Gastrocnemius medialis (tissue), 4 donors: Measurements from ENCODE around the gene KDM3A. TPM values are rescaled to one million over a fixed set of nuclear protein-coding genes. Genes with fewer than 3 reads are reported as not detected.

Experiments used
- ATAC-seq, 2 donors: fragments of 150-250 bp; one replicate each; pipeline ENCODE4 v1.9.1; 2016
- DNase-seq, 2 donors: peaks; one replicate each; pipeline ENCODE4 v3.0.0-alpha.2; 2019
- H3K27ac ChIP-seq, 4 donors: fragments of 200-600 bp; sonication (generic); 1 replicate in 1 of 4; 2 replicates in 3 of 4; pipeline ENCODE4 v1.5.1; 2016 to 2018; ENCODE audit warnings: mild to moderate bottlenecking in 2 of 4, moderate library complexity in 1 of 4
- H3K27me3 ChIP-seq, 3 donors: fragments of 200-600 bp; sonication (generic) in 2 of 3; 1 replicate in 1 of 3; 2 replicates in 2 of 3; pipeline versions ENCODE4 v1.5.1 to v1.6.0; 2016 to 2019; ENCODE audit warnings: mild to moderate bottlenecking in 1 of 3, moderate library complexity in 1 of 3
- H3K36me3 ChIP-seq, 2 donors: fragments of 200-600 bp; sonication (generic) in 1 of 2; one replicate each; pipeline ENCODE4 v1.5.1; 2017 to 2018
- H3K4me1 ChIP-seq, 2 donors: fragments of 200-600 bp; sonication (generic) in 1 of 2; one replicate each; pipeline ENCODE4 v1.5.1; 2016 to 2017; ENCODE audit warnings: mild to moderate bottlenecking in 2 of 2
- H3K4me3 ChIP-seq, 4 donors: fragments of 200-600 bp; sonication (generic) in 3 of 4; 1 replicate in 1 of 4; 2 replicates in 3 of 4; pipeline ENCODE4 v1.5.1; 2016 to 2019; ENCODE audit warnings: mild to moderate bottlenecking in 2 of 4
- H3K9me3 ChIP-seq, 3 donors: fragments of 200-600 bp; sonication (generic) in 2 of 3; 1 replicate in 1 of 3; 2 replicates in 2 of 3; pipeline ENCODE4 v1.5.1; 2016 to 2019
- CTCF ChIP-seq, 5 experiments: fragments of 450-650 bp in 3 of 5; fragments of 200-600 bp in 2 of 5; sonication (generic) in 2 of 5; IDR thresholded peaks in 4 of 5; conservative IDR thresholded peaks in 1 of 5; 1 replicate in 4 of 5; 2 replicates in 1 of 5; pipeline ENCODE4 v1.5.1; 2016 to 2019; ENCODE audit warnings: antibody characterized with exemption in 5 of 5, mild to moderate bottlenecking in 3 of 5, moderate library complexity in 3 of 5
- POLR2A ChIP-seq, 2 donors: fragments of 450-650 bp; IDR thresholded peaks; one replicate each; pipeline ENCODE4 v1.6.1; 2017; ENCODE audit warnings: antibody characterized with exemption in 2 of 2, mild to moderate bottlenecking in 2 of 2, moderate library complexity in 2 of 2
- in situ Hi-C, 4 donors: fragments of 200-750 bp; cut with MboI; loops; one replicate each; pipeline versions ENCODE4 v1.15.0 to v1.8.0; 2017; ENCODE audit warnings: low sequenced_read_pairs in 4 of 4
- intact Hi-C: fragments of 100-400 bp; cut with DNase I; formaldehyde crosslinking; loops from one replicate; pipeline ENCODE4 v1.15.1; 2023; ENCODE audit warnings: low total_unique reads
- total RNA-seq, 4 donors: library from RNA; depleted of rRNA; stranded (reverse); fragments of >200 nt; gene quantifications; one replicate each; pipeline versions ENCODE4 v1.1.0 to v1.2.3, GENCODE V29; 2016

KDM3A gene
- total RNA-seq, 4 donors from 2014 or later = 20.7 to 36.8 (median 26.1) TPM

GRCh38 chr2:86533589-86533988 is 92.4 kb downstream of the KDM3A start:
- in situ Hi-C loops = no loop called here
- DNase-seq (no peak), ATAC-seq (no peak)
- Histone ChIP-seq H3K27me3 (no peaks in the 10 kb centered on the region), H3K36me3 (peaks cover 0 to 6% of the 10 kb centered on the region in 2 donors), H3K27ac (no peak overlapping the region), H3K4me3 (no peak overlapping the region), H3K9me3 (no peaks in the 10 kb centered on the region), H3K4me1 (no peaks in the 10 kb centered on the region)
- TF ChIP-seq POLR2A (IDR thresholded peaks at IDR 0.05) (no peak), CTCF (IDR thresholded peaks at IDR 0.05 in 4 of 5, conservative IDR thresholded peaks at IDR 0.05 in 1 of 5) (no peak)
- intact Hi-C loops = no loop called here

DNA sequence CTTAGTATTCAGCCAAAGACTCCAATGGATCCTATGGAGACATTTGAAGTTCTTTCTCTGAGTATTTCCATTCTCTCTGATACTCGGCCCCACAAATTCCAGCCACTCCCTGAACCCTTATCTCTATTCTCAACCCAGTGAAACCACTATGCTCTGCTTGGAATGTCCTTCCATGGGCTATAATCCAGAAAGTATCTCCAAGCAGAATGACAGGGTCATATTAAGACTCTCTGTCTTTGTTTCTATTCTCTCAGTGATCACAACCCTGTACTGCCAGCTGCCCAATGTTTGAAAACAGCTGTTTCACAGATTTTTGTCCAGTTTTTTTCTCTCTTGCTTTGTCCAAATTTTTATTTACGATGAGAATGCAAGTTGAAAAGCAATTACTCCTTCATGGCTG is 100.2 kb downstream of the KDM3A start:
- Histone ChIP-seq H3K36me3 (no peaks in the 10 kb centered on the region), H3K4me1 (peaks cover 6 to 8% of the 10 kb centered on the region in 2 donors), H3K4me3 (no peak overlapping the region), H3K27me3 (no peaks in the 10 kb centered on the region), H3K9me3 (no peaks in the 10 kb centered on the region), H3K27ac (no peak overlapping the region)
- TF ChIP-seq CTCF (IDR thresholded peaks at IDR 0.05 in 4 of 5, conservative IDR thresholded peaks at IDR 0.05 in 1 of 5) = no peak
- TF ChIP-seq POLR2A (IDR thresholded peaks at IDR 0.05) = no peak
- in situ Hi-C loops = no loop called here
- ATAC-seq = no peak
- intact Hi-C loops = no loop called here
- DNase-seq = no peak

Other genes starting within 250 kb of the KDM3A start
- 100 to 1,000 TPM in 3 of 4 donors, 10 to 100 TPM in 1; 83.5 to 153 (median 127) TPM for gene IMMT, start 245.9 kb upstream of the KDM3A start, total RNA-seq
- 10 to 100 TPM; 22.2 to 62.3 (median 38.8) TPM for gene MRPL35, start 241.9 kb upstream of the KDM3A start, total RNA-seq
- gene REEP1, start 103.7 kb upstream of the KDM3A start, total RNA-seq = 10 to 100 TPM in 1 of 4 donors, 1 to 10 TPM in 3; 4.2 to 16.0 (median 6.3) TPM
- 10 to 100 TPM; 64.0 to 99.1 (median 71.5) TPM for gene CHMP3, start 122.1 kb downstream of the KDM3A start, total RNA-seq
- gene RNF103, start 182.5 kb downstream of the KDM3A start, total RNA-seq = 10 to 100 TPM; 21.8 to 31.1 (median 23.8) TPM